CD14-positive monocyte (primary cell): ENCODE data around the gene IMMT. TPM values are rescaled to one million over a fixed set of nuclear protein-coding genes. Genes with fewer than 3 reads are reported as not detected.

Source experiments
- DNase-seq, 3 donors: peaks; one replicate each; pipeline ENCODE4 v3.0.0-alpha.2; 2011 to 2022
- H2AFZ ChIP-seq: 2 replicates; pipeline ENCODE4 v1.6.0; 2012; ENCODE audit warnings: mild to moderate bottlenecking, low read depth, low read length, inconsistent platforms; ENCODE audit not compliant: insufficient read depth, poor library complexity, severe bottlenecking
- H3K27ac ChIP-seq, 2 donors: 1 replicate in 1 of 2; 2 replicates in 1 of 2; pipeline ENCODE4 v1.5.1; 2012 to 2013; ENCODE audit warnings: low read length in 2 of 2, control low read depth in 1 of 2, inconsistent platforms in 1 of 2, low read depth in 1 of 2, mild to moderate bottlenecking in 1 of 2
- H3K27me3 ChIP-seq, 2 donors: one replicate each; pipeline versions ENCODE4 v1.6.0 to v1.6.1; 2011 to 2013; ENCODE audit warnings: low read length in 2 of 2; ENCODE audit not compliant: control insufficient read depth in 2 of 2, insufficient read depth in 2 of 2
- H3K36me3 ChIP-seq, 2 donors: replicated peaks in 1 of 2; 1 replicate in 1 of 2; 2 replicates in 1 of 2; pipeline versions ENCODE4 v1.5.1 to v1.6.1; 2012 to 2013; ENCODE audit warnings: low read length in 2 of 2, control low read depth in 1 of 2, inconsistent platforms in 1 of 2, mild to moderate bottlenecking in 1 of 2; ENCODE audit not compliant: insufficient read depth in 2 of 2, control insufficient read depth in 1 of 2
- H3K4me1 ChIP-seq, 2 donors: 1 replicate in 1 of 2; 2 replicates in 1 of 2; pipeline versions ENCODE4 v1.5.1 to v1.6.1; 2012 to 2013; ENCODE audit warnings: low read length in 2 of 2, control low read depth in 1 of 2, inconsistent platforms in 1 of 2, mild to moderate bottlenecking in 1 of 2, moderate library complexity in 1 of 2; ENCODE audit not compliant: insufficient read depth in 2 of 2, control insufficient read depth in 1 of 2
- H3K4me2 ChIP-seq: replicated peaks from 2 replicates; pipeline ENCODE3; 2012; ENCODE audit warnings: low read length, moderate library complexity, mild to moderate bottlenecking; ENCODE audit not compliant: poor library complexity, severe bottlenecking; ENCODE audit errors: extremely low read depth
- H3K4me3 ChIP-seq, 3 experiments: fragments of 200-600 bp in 1 of 3; sonication (generic) in 1 of 3; replicated peaks in 1 of 3; 1 replicate in 2 of 3; 2 replicates in 1 of 3; pipeline ENCODE4 v1.5.1; 2011 to 2013; ENCODE audit warnings: low read length in 3 of 3, mild to moderate bottlenecking in 3 of 3, control low read depth in 2 of 3, low read depth in 2 of 3, inconsistent platforms in 1 of 3, moderate library complexity in 1 of 3
- H3K79me2 ChIP-seq: 2 replicates; pipeline ENCODE4 v1.6.0; 2012; ENCODE audit warnings: mild to moderate bottlenecking, control low read depth, inconsistent platforms, low read length, moderate library complexity; ENCODE audit not compliant: insufficient read depth
- H3K9ac ChIP-seq: 2 replicates; pipeline ENCODE4 v1.6.0; 2017; ENCODE audit warnings: low read length, mild to moderate bottlenecking; ENCODE audit not compliant: insufficient read depth, poor library complexity, severe bottlenecking
- H3K9me3 ChIP-seq, 2 donors: replicated peaks in 1 of 2; 1 replicate in 1 of 2; 2 replicates in 1 of 2; pipeline versions ENCODE4 v1.5.1 to v1.6.1; 2012 to 2013; ENCODE audit warnings: low read length in 2 of 2, control low read depth in 1 of 2; ENCODE audit not compliant: control insufficient read depth in 1 of 2, insufficient read depth in 1 of 2
- H4K20me1 ChIP-seq: 2 replicates; pipeline ENCODE4 v1.6.0; 2012; ENCODE audit warnings: mild to moderate bottlenecking, low read length, control low read depth, moderate library complexity; ENCODE audit not compliant: insufficient read depth
- H3K27ac Mint-ChIP-seq, 7 donors: one replicate each; pipeline ENCODE4 v1.8.0; 2020; ENCODE audit warnings: mild to moderate bottlenecking in 7 of 7, mixed read lengths in 7 of 7, moderate library complexity in 6 of 7, inconsistent platforms in 2 of 7
- H3K27me3 Mint-ChIP-seq, 3 donors: one replicate each; pipeline ENCODE4 v1.8.0; 2021 to 2022; ENCODE audit warnings: low read depth in 3 of 3, mild to moderate bottlenecking in 3 of 3, mixed read lengths in 3 of 3, moderate library complexity in 3 of 3, inconsistent platforms in 1 of 3
- H3K36me3 Mint-ChIP-seq, 2 donors: one replicate each; pipeline ENCODE4 v1.8.0; 2020; ENCODE audit warnings: mixed read lengths in 2 of 2, inconsistent platforms in 1 of 2, mild to moderate bottlenecking in 1 of 2
- H3K4me1 Mint-ChIP-seq: one replicate; pipeline ENCODE4 v1.8.0; 2020; ENCODE audit warnings: mild to moderate bottlenecking, mixed read lengths
- H3K4me3 Mint-ChIP-seq, 2 donors: one replicate each; pipeline ENCODE4 v1.8.0; 2020; ENCODE audit warnings: mild to moderate bottlenecking in 2 of 2, mixed read lengths in 2 of 2, moderate library complexity in 1 of 2
- H3K9me3 Mint-ChIP-seq, 7 donors: one replicate each; pipeline ENCODE4 v1.8.0; 2020 to 2022; ENCODE audit warnings: mixed read lengths in 7 of 7, mild to moderate bottlenecking in 6 of 7, moderate library complexity in 6 of 7, inconsistent platforms in 2 of 7
- CTCF ChIP-seq: fragments of 200-600 bp; IDR thresholded peaks from one replicate; pipeline ENCODE4 v1.8.0; 2022; ENCODE audit warnings: antibody characterized with exemption, mild to moderate bottlenecking
- WGBS: methylation state at CpG from one replicate; pipeline ENCODE4 v1.1.5; 2013; ENCODE audit warnings: missing lambda C conversion rate; ENCODE audit not compliant: insufficient coverage; 5-methylcytosine and 5-hydroxymethylcytosine counted together
- intact Hi-C, 2 donors: fragments of 100-400 bp; cut with micrococcal nuclease; formaldehyde crosslinking; loops; one replicate each; pipeline versions ENCODE4 v1.15.0 to v1.15.1; 2023
- polyA plus RNA-seq, 3 donors: library from polyadenylated mRNA; depleted of rRNA in 1 of 3; unstranded in 2 of 3; stranded (reverse) in 1 of 3; fragments of 300-500 nt in 2 of 3; fragments of >200 nt in 1 of 3; fragmentation: Illumina TruSeq in 2 of 3; gene quantifications; 1 replicate in 2 of 3; 2 replicates in 1 of 3; pipeline ENCODE4 v1.2.3, GENCODE V29; 2012 to 2021

IMMT gene
- polyA plus RNA-seq, 3 donors = 24.3 to 54.0 (median 41.2) TPM

- Histone ChIP-seq H3K4me2 (no peak overlapping the region), H4K20me1 (no peaks in the 10 kb centered on the region), H3K9ac (no peak overlapping the region), H3K79me2 (no peaks in the 10 kb centered on the region), H3K36me3 (peaks cover 0 to 4% of the 10 kb centered on the region in 2 donors), H3K27me3 (no peaks in the 10 kb centered on the region), H3K27ac (no peak overlapping the region), H2AFZ (no peak overlapping the region), H3K4me1 (peaks cover 2% of the 10 kb centered on the region in 2 donors), H3K4me3 (no peak overlapping the region), H3K9me3 (no peaks in the 10 kb centered on the region)
- peaks cover 0 to 1% (median 1%) of the 10 kb centered on the region in 3 donors for H3K27me3 Mint-ChIP-seq
- no peak for DNase-seq
- no peak overlapping the region for H3K4me3 Mint-ChIP-seq
- intact Hi-C loops = loop anchor here (5.0 to 10.0 kb wide), 4 partner anchors 77 to 225 kb away; partner anchors contain the start of gene KDM3A (in 1 of the 2)
- 93% methylated on average over 4 of the region's 5 CpGs for WGBS
- H3K4me1 Mint-ChIP-seq = peaks cover 6% of the 10 kb centered on the region
- H3K36me3 Mint-ChIP-seq = no peaks in the 10 kb centered on the region
- no peak for TF ChIP-seq CTCF
- H3K27ac Mint-ChIP-seq = peak overlapping the region in 1 of 7 donors; percentile 34
- no peaks in the 10 kb centered on the region for H3K9me3 Mint-ChIP-seq
Observed at GRCh38 chr2:86219896-86220295, 24.6 kb upstream of the IMMT start.

- Histone ChIP-seq H3K4me2 (no peak overlapping the region), H3K9ac (no peak overlapping the region), H3K79me2 (no peaks in the 10 kb centered on the region), H3K4me1 (no peaks in the 10 kb centered on the region), H3K27me3 (no peaks in the 10 kb centered on the region), H2AFZ (no peak overlapping the region), H3K4me3 (no peak overlapping the region), H3K9me3 (no peaks in the 10 kb centered on the region), H3K36me3 (peaks cover 12 to 21% of the 10 kb centered on the region in 2 donors), H4K20me1 (no peaks in the 10 kb centered on the region), H3K27ac (no peak overlapping the region)
- Mint-ChIP-seq H3K9me3 (no peaks in the 10 kb centered on the region), H3K27ac (peak overlapping the region in 1 of 7 donors; percentile 25), H3K4me3 (no peak overlapping the region), H3K36me3 (peaks cover 13 to 15% of the 10 kb centered on the region in 2 donors), H3K27me3 (peaks cover 0 to 1% (median 1%) of the 10 kb centered on the region in 3 donors), H3K4me1 (no peaks in the 10 kb centered on the region)
- 75% methylated on average over 1 of the region's 4 CpGs for WGBS
- TF ChIP-seq CTCF = no peak
- intact Hi-C loops = no loop called here
- no peak for DNase-seq
Observed at GRCh38 chr2:86218124-86218523, 22.9 kb upstream of the IMMT start.
